Measurements from ENCODE around the gene FIBIN. TPM values are rescaled to one million over a fixed set of nuclear protein-coding genes. Genes with fewer than 3 reads are reported as not detected.
"Not testable (repeated sequence)": the region's sequence is repeated elsewhere in the genome, so short reads cannot be mapped to it uniquely, and the experiment has no call there.

Gene FIBIN
- total RNA-seq, 2 experiments from 2014 or later, result not detected

DNA sequence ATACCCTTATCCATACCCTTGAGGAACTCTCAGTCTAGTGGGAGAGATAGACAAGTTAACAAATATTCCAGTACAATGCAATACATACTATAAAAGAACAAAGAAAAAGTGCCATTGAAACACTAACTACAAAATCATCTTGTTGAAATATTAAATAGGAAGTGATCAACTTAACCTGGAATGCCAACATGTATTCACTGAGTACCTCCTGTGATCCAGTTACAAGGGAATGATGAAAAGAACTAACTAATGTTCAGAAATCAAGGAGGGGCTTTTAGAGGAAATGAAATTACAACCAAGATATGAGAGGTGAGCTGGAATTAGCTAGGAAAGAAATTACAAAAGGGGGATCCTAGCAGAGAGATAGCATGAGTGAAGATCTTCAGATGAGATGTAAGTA is 6.2 kb upstream of the FIBIN start:
- CTCF ChIA-PET, result interaction anchor here (0.6 kb wide), 1 partner anchor 310 kb away, joined by 5 read pairs; no protein-coding TSS in a partner anchor
- intact Hi-C loops (cut with micrococcal nuclease), result no loop called here

DNA sequence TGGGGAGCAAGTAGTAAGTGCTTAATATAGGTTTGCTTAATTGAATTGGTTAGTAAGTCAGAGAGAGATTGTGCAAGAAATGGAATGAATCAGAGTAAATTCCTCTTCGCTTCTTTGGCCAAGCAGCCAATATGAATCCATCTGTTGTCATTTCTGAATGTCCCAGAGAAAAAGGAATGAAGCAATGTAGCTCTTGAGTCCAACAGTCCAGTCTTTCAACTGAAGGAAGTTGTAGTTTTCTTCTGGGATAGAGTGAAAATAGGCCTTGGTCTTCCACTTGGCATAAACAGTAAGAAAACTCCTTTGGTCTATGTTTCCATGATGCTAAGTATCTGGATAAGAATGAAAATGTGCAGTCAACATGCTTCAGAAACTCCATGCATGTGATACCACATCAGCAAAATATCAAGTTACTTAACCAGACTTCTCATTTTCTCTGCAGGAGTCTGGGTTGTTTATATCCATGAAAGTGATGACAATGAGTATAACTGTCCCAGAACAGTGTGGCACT is 1.8 kb upstream of the FIBIN start:
- H3K4me3 Mint-ChIP-seq, result no peak overlapping the region
- no peaks in the 10 kb centered on the region for H3K4me1 Mint-ChIP-seq (ENCODE audit: low read depth)
- intact Hi-C loops (cut with micrococcal nuclease), result no loop called here
- peaks cover 3% of the 10 kb centered on the region for H3K27me3 Mint-ChIP-seq (ENCODE audit: low read depth)
- no peak overlapping the region for H3K27ac Mint-ChIP-seq
- H3K9me3 Mint-ChIP-seq, result peaks cover 1% of the 10 kb centered on the region
- H3K36me3 Mint-ChIP-seq (ENCODE audit: low read depth), result no peaks in the 10 kb centered on the region
- CTCF ChIA-PET, result no interaction called here
- DNase-seq, result no peak

More for the DNA sequence above, 6.2 kb upstream of the FIBIN start:
- no peak overlapping the region for H3K27ac Mint-ChIP-seq
- no peaks in the 10 kb centered on the region for H3K4me1 Mint-ChIP-seq (ENCODE audit: low read depth)
- no peak for DNase-seq
- H3K36me3 Mint-ChIP-seq (ENCODE audit: low read depth), result no peaks in the 10 kb centered on the region
- peaks cover 5% of the 10 kb centered on the region for H3K9me3 Mint-ChIP-seq
- no peak overlapping the region for H3K4me3 Mint-ChIP-seq
- no peaks in the 10 kb centered on the region for H3K27me3 Mint-ChIP-seq (ENCODE audit: low read depth)

DNA sequence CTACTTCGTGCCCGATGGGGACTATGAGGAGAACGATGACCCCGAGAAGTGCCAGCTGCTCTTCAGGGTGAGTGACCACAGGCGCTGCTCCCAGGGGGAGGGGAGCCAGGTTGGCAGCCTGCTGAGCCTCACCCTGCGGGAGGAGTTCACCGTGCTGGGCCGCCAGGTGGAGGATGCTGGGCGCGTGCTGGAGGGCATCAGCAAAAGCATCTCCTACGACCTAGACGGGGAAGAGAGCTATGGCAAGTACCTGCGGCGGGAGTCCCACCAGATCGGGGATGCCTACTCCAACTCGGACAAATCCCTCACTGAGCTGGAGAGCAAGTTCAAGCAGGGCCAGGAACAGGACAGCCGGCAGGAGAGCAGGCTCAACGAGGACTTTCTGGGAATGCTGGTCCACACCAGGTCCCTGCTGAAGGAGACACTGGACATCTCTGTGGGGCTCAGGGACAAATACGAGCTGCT is 751 bp downstream of the FIBIN start:
- intact Hi-C loops (cut with micrococcal nuclease), result no loop called here
- Mint-ChIP-seq H3K27me3 (ENCODE audit: low read depth) (peaks cover 3% of the 10 kb centered on the region), H3K36me3 (ENCODE audit: low read depth) (no peaks in the 10 kb centered on the region), H3K4me1 (ENCODE audit: low read depth) (no peaks in the 10 kb centered on the region), H3K4me3 (no peak overlapping the region), H3K27ac (no peak overlapping the region), H3K9me3 (no peaks in the 10 kb centered on the region)
- CTCF ChIA-PET, result no interaction called here
- no peak for DNase-seq

DNA sequence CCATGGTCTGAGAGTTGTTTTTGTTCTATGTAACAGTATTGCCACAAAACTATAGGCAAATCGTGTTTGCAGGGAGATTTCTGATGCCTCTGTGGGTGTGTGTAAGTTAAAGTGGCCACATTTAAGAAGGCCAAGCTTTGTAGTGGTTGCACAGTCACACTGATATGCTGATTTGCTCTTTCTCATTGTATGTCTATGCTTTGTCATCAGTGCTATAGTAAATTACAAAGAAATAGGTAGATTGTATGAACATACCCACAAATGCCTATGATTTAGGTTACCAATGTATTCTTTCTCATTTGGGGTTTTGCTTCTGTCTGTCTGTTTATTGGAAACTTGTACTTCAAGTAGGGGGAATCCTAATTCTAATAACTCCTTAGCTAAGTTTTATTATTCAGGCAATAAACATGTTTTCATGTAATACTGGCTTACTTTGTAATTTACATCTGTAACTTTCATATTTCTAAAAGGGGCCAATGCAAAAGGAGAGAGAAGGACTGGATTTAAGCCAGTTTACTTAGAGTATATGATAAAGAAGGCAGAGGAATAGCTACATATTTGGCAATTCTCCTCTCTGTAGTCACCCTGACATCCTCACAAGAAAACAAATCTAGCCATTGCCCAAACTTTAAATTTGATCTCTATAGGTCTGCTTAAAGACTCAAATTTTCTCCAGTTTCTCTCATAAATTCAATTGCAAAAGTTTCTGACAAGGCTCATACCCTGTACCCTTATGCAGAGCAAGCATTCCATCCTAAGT is 2.0 kb downstream of the FIBIN start:
- no peaks in the 10 kb centered on the region for H3K36me3 Mint-ChIP-seq (ENCODE audit: low read depth)

DNA sequence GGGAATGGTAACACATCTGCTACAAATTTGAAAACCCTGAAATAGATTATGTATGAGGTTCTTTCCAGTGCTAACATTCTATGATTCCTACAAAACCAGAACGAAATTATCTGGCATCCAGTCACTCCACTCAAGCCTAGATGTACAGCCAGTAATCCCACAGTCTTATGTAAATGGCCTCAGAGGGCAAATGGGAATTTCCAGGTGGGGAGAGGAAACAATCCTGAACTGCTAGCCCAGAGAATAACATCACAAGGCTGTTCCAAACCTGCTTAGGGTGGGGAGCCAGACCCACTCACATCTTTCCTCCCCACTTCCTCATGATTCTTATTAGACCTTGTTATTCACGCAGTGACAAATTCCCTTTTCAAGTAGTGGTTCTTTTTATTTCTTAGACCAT is 3.5 kb downstream of the FIBIN start:
- CTCF ChIA-PET, result no interaction called here
- no peak overlapping the region for H3K27ac Mint-ChIP-seq
- no peak for DNase-seq
- no peak overlapping the region for H3K4me3 Mint-ChIP-seq
- H3K27me3 Mint-ChIP-seq (ENCODE audit: low read depth), result peaks cover 3% of the 10 kb centered on the region
- no peaks in the 10 kb centered on the region for H3K36me3 Mint-ChIP-seq (ENCODE audit: low read depth)
- no peaks in the 10 kb centered on the region for H3K4me1 Mint-ChIP-seq (ENCODE audit: low read depth)
- intact Hi-C loops (cut with micrococcal nuclease), result no loop called here
- no peaks in the 10 kb centered on the region for H3K9me3 Mint-ChIP-seq

More for the DNA sequence above, 2.0 kb downstream of the FIBIN start:
- no peak overlapping the region for H3K27ac Mint-ChIP-seq
- DNase-seq, result no peak
- no peaks in the 10 kb centered on the region for H3K9me3 Mint-ChIP-seq
- peaks cover 3% of the 10 kb centered on the region for H3K27me3 Mint-ChIP-seq (ENCODE audit: low read depth)
- CTCF ChIA-PET, result no interaction called here
- H3K4me1 Mint-ChIP-seq (ENCODE audit: low read depth), result no peaks in the 10 kb centered on the region
- intact Hi-C loops (cut with micrococcal nuclease), result no loop called here
- no peak overlapping the region for H3K4me3 Mint-ChIP-seq

DNA sequence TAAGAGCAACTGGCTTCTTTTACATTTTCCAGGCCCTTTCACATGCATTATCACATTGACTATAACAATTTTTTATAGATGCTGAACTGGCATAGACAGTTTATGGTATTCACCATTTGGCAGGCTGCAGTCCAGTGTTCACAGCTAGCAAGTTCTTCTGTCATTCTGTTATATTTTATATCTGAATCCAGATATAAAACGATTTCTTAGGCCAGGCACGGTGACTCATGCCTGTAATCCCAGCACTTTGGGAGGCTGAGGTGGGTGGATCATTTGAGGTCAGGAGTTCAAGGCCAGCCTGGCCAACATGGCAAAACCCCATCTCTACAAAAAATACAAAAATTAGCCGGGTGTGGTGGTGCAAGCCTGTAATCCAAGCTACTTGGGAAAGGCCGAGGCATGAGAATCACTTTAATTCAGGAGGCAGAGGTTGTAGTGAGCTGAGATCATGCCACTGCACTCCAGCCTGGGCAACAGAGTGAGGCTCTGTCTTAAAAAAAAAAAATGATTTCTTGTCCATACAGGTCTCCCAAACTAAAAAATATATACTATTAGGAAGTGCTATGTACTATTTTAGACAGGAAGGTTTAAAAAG is 7.3 kb downstream of the FIBIN start:
- H3K4me3 Mint-ChIP-seq, CTCF ChIA-PET: not testable (repeated sequence)

DNA sequence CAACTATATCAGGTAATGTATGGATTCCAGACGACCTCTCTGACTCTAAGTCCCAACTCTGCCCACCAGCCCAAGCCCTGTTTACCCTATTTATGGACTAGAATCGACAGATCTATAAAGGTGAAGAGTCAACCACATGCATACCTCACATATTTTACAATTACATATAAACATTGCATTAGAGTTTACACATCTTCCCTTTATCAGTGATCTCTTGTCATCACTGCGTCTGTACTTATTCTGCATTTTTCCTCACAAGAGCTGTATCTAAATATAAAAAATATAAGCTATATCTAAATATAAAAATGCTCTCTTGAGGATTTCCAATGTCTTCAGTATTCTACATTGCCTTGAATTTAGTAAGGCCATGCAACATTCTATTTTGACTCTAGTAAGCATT is 8.5 kb downstream of the FIBIN start:
- CTCF ChIA-PET, result no interaction called here
- no peak for DNase-seq
- H3K27ac Mint-ChIP-seq, result no peak overlapping the region
- H3K9me3 Mint-ChIP-seq, result no peaks in the 10 kb centered on the region
- no peaks in the 10 kb centered on the region for H3K27me3 Mint-ChIP-seq (ENCODE audit: low read depth)
- intact Hi-C loops (cut with micrococcal nuclease), result no loop called here
- H3K4me3 Mint-ChIP-seq, result no peak overlapping the region
- no peaks in the 10 kb centered on the region for H3K4me1 Mint-ChIP-seq (ENCODE audit: low read depth)
- H3K36me3 Mint-ChIP-seq (ENCODE audit: low read depth), result no peaks in the 10 kb centered on the region

More for the DNA sequence above, 7.3 kb downstream of the FIBIN start:
- H3K27me3 Mint-ChIP-seq (ENCODE audit: low read depth); H3K36me3 Mint-ChIP-seq (ENCODE audit: low read depth); H3K9me3 Mint-ChIP-seq; H3K4me1 Mint-ChIP-seq (ENCODE audit: low read depth); DNase-seq; H3K27ac Mint-ChIP-seq; intact Hi-C loops (cut with micrococcal nuclease): not testable (repeated sequence)

DNA sequence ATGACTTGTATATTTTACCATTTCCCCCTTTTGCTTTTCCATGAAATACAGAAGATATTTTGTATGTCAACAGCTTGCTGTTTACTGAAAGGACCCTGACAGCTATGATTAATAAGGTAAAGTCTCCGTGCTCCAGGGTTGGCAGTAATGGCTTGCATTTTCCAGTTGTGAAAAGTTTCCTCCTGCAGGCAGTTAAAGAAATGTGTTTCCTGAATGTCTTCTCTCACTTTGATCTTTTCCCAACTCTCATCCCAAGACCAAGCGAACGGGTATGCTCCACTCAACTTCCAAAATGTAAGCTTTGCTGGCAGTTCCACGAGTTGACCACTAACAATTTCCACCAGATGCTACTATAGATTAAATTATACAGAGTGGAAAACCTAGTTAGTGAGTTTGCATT is 8.9 kb downstream of the FIBIN start:
- Mint-ChIP-seq H3K4me3 (no peak overlapping the region), H3K27ac (no peak overlapping the region), H3K36me3 (ENCODE audit: low read depth) (no peaks in the 10 kb centered on the region), H3K27me3 (ENCODE audit: low read depth) (no peaks in the 10 kb centered on the region), H3K9me3 (no peaks in the 10 kb centered on the region), H3K4me1 (ENCODE audit: low read depth) (no peaks in the 10 kb centered on the region)
- intact Hi-C loops (cut with micrococcal nuclease), result no loop called here
- CTCF ChIA-PET, result no interaction called here
- DNase-seq, result no peak

DNA sequence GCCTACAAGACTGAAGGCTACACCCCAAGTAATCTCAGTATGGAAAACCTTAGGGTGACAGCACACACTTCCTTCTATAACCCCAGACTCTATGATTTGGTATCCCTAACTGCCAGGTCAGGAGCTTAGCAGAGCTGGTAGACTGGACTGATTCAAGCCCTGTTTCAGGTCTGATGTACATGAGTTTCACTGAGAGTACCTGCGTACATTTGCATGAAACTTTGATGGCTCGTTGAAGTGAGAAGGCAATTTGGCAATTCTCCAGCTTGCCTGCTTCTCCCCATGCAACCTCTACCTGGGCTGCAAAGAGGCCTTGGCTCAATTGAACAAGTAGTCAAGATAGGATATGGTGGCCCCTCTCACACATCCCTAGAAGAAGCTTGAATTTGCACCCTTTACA is 10.2 kb downstream of the FIBIN start:
- no peak for DNase-seq
- Mint-ChIP-seq H3K9me3 (no peaks in the 10 kb centered on the region), H3K4me3 (no peak overlapping the region), H3K27me3 (ENCODE audit: low read depth) (no peaks in the 10 kb centered on the region), H3K27ac (no peak overlapping the region), H3K4me1 (ENCODE audit: low read depth) (no peaks in the 10 kb centered on the region), H3K36me3 (ENCODE audit: low read depth) (no peaks in the 10 kb centered on the region)
- CTCF ChIA-PET, result no interaction called here
- intact Hi-C loops (cut with micrococcal nuclease), result no loop called here

DNA sequence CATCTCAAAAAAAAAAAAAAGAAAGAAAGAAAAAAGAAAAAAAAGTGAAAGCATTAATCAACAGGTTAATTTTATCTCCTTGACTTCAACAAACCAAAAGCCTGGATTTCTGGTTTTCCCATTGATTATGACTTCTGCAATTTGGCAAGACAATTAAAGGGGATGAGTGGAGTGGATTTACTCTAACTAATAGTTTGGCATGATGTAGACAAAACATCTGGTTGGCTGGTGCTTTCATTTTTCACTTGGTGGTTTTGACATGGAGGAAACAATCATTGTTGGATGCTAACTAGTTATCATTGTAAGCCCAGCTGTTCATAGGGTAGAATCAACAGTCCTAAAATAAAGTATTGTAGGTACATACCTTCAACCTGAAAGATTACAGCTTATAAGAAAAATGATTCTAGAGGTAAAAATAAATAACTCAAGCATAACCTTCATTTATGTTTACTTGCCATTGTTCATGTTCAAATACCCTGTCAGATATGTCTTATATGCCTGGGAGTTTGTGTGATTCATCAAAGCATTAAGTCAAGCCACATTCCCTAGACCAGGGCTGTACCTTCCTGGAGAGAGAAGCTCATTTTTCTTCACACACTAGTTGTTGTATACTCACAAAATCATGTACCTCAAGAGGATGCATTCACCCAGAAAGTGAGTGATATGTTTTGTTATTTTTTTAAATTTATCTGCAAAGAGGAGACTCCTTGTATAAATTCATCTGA is 15.1 kb downstream of the FIBIN start:
- CTCF ChIA-PET, result interaction anchor here (0.7 kb wide), 1 partner anchor 786 kb away, joined by 3 read pairs; no protein-coding TSS in a partner anchor
- DNase-seq, result no peak
- no peaks in the 10 kb centered on the region for H3K27me3 Mint-ChIP-seq (ENCODE audit: low read depth)
- no peak overlapping the region for H3K27ac Mint-ChIP-seq
- H3K36me3 Mint-ChIP-seq (ENCODE audit: low read depth), result no peaks in the 10 kb centered on the region
- no peak overlapping the region for H3K4me3 Mint-ChIP-seq
- no peaks in the 10 kb centered on the region for H3K4me1 Mint-ChIP-seq (ENCODE audit: low read depth)
- H3K9me3 Mint-ChIP-seq, result peaks cover 1% of the 10 kb centered on the region
- intact Hi-C loops (cut with micrococcal nuclease), result no loop called here

DNA sequence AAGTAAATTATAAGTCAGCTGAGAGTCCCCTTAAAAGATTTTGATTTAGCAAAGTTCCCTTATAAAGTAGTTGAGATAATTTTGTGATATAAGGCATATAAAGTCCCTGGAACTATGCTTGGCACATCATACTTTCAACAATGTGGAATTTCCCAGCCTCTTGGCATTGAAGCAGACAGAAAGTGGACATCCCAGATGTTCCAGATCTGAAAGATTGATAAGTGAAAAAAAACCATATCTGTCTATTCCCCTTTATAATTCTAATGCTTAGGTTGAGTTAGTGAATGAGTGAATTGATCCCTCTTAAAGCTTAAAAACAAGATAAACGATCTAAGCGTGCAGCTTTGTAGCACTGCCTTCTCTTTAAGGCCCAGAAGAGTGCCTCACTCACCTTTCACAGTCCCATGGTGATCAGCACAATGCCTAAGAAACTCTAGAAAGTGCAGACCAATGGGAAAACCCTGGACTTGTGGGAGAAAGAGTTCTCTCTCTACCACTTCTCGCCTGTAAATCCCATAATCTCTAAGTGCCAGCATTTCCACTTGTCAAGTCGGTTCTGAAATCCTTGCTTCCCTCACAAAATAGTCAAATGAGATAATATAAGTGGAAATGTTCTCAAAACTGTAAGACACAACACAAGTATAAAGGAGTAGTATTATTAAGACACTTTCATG is 17.8 kb downstream of the FIBIN start:
- CTCF ChIA-PET, result interaction anchor here (0.6 kb wide), 1 partner anchor 98 kb away, joined by 3 read pairs; no protein-coding TSS in a partner anchor
- H3K4me1 Mint-ChIP-seq (ENCODE audit: low read depth), result no peaks in the 10 kb centered on the region
- H3K36me3 Mint-ChIP-seq (ENCODE audit: low read depth), result no peaks in the 10 kb centered on the region
- H3K27me3 Mint-ChIP-seq (ENCODE audit: low read depth), result no peaks in the 10 kb centered on the region
- H3K9me3 Mint-ChIP-seq, result peaks cover 1% of the 10 kb centered on the region
- DNase-seq, result no peak
- intact Hi-C loops (cut with micrococcal nuclease), result loop anchor here (10.0 kb wide), 1 partner anchor 143 kb away; no protein-coding TSS in a partner anchor
- H3K27ac Mint-ChIP-seq, result no peak overlapping the region
- H3K4me3 Mint-ChIP-seq, result no peak overlapping the region

Measured in activated naive CD4-positive, alpha-beta T cell treated with anti-CD3 and anti-CD28 coated beads for 36 hours (primary cell).